DOHH2 (cell line): ENCODE data around the gene PKN1.

ENCODE experiments used
- EZH2phosphoT487 ChIP-seq: fragments of 200-600 bp; sonication (generic); IDR thresholded peaks from 2 replicates; pipeline ENCODE4 v1.6.1; 2017; ENCODE audit warnings: borderline replicate concordance, mild to moderate bottlenecking, antibody characterized with exemption, low read length, moderate library complexity, mixed read lengths
- TF ChIP-seq, protein P1 (sequence below): fragments of 200-600 bp; sonication (generic); IDR thresholded peaks from one replicate; pipeline ENCODE4 v1.5.1; 2014; ENCODE audit warnings: antibody characterized with exemption, mild to moderate bottlenecking, low read depth, low read length; ENCODE audit not compliant: poor library complexity, severe bottlenecking

DNA sequence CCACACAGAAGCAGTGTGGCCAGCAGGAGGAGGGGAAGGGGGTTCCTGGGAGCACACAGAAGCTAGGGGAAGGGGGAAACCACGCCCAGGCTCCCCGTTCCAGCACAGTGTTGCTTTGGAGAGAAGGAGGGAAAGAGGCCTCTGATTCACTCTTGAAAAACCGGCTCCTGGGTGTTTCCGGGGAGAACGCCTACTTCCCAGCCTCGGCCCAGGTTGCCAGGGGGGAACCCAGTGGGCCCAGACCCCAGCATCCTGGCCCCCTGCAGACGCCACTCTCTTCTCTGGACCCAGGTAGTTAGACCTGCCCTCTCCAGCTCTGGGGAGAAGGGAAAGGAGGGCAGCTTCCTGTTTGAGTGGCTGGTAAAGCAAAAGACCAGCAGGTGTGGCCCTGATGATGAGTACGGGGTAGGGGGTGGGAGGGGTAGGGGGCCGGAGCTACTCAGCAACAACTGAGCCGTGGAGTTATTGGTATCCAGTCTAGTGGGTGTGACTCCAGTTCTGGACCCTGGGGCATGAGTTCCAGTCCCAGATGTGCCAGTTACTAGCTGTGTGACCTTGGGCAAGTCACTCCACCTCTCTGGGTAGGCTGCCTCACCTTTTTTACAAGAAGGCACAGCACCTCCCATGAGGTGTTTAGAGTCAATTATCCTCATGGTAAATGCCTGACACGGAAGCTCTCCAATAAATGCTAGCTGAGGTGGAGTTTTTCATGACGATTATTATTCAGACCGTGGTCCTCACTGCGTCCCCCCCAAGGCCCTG lies 62.0 kb downstream of the PKN1 start:
- TF ChIP-seq, protein P1, sequence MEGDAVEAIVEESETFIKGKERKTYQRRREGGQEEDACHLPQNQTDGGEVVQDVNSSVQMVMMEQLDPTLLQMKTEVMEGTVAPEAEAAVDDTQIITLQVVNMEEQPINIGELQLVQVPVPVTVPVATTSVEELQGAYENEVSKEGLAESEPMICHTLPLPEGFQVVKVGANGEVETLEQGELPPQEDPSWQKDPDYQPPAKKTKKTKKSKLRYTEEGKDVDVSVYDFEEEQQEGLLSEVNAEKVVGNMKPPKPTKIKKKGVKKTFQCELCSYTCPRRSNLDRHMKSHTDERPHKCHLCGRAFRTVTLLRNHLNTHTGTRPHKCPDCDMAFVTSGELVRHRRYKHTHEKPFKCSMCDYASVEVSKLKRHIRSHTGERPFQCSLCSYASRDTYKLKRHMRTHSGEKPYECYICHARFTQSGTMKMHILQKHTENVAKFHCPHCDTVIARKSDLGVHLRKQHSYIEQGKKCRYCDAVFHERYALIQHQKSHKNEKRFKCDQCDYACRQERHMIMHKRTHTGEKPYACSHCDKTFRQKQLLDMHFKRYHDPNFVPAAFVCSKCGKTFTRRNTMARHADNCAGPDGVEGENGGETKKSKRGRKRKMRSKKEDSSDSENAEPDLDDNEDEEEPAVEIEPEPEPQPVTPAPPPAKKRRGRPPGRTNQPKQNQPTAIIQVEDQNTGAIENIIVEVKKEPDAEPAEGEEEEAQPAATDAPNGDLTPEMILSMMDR, result no peak
- no peak for TF ChIP-seq EZH2phosphoT487
